SK-N-SH (cell line): Measurements from ENCODE around the gene PCNX3.

Source experiments
- CTCF ChIP-seq: fragments of 200-600 bp; sonication (generic); IDR thresholded peaks from 2 replicates; pipeline ENCODE4 v1.6.1; 2017; ENCODE audit warnings: antibody characterized with exemption, mild to moderate bottlenecking, moderate library complexity
- EP300 ChIP-seq, 2 experiments: IDR thresholded peaks; 2 replicates each; pipeline versions ENCODE4 v1.4.0 to v1.6.1; 2012; ENCODE audit warnings: borderline replicate concordance in 1 of 2, low read depth in 1 of 2, low read length in 1 of 2
- EZH2phosphoT487 ChIP-seq: fragments of 200-600 bp; sonication (generic); IDR thresholded peaks from 2 replicates; pipeline ENCODE4 v1.6.1; 2017; ENCODE audit warnings: low read depth, mixed run types, mild to moderate bottlenecking, antibody characterized with exemption, moderate library complexity, borderline replicate concordance
- GATA2 ChIP-seq: sonication (generic); formaldehyde crosslinking; IDR thresholded peaks from 2 replicates; pipeline ENCODE4 v1.5.0; 2020; ENCODE audit warnings: mild to moderate bottlenecking, missing genetic modification reagents
- MAX ChIP-seq: IDR thresholded peaks from 2 replicates; pipeline ENCODE4 v1.4.0; 2012; ENCODE audit warnings: low read depth
- MXI1 ChIP-seq: IDR thresholded peaks from 2 replicates; pipeline ENCODE4 v1.6.1; 2012; ENCODE audit warnings: mild to moderate bottlenecking, low read depth, low read length, improper control_type of control experiment
- PBX3 ChIP-seq: IDR thresholded peaks from 2 replicates; pipeline ENCODE4; 2012
- POLR2AphosphoS5 ChIP-seq: IDR thresholded peaks from 2 replicates; pipeline ENCODE4 v1.6.1; 2012; ENCODE audit warnings: low read depth, low read length
- RAD21 ChIP-seq: IDR thresholded peaks from 2 replicates; pipeline ENCODE4 v1.6.1; 2012; ENCODE audit warnings: mild to moderate bottlenecking, low read length
- RXRA ChIP-seq: IDR thresholded peaks from 2 replicates; pipeline ENCODE4 v1.4.0; 2012; ENCODE audit warnings: low read depth, mild to moderate bottlenecking, borderline replicate concordance
- TAF1 ChIP-seq: IDR thresholded peaks from 2 replicates; pipeline ENCODE4 v1.6.1; 2012; ENCODE audit warnings: low read depth, mild to moderate bottlenecking, low read length, moderate library complexity, borderline replicate concordance
- TEAD4 ChIP-seq: IDR thresholded peaks from 2 replicates; pipeline ENCODE4 v1.4.0; 2012; ENCODE audit warnings: mild to moderate bottlenecking, borderline replicate concordance; ENCODE audit not compliant: insufficient read depth
- YY1 ChIP-seq: IDR thresholded peaks from 2 replicates; pipeline ENCODE4 v1.4.0; 2012; ENCODE audit warnings: low read depth, mild to moderate bottlenecking

GRCh38 chr11:65609665-65610064 lies 5.9 kb upstream of the PCNX3 start:
- TF ChIP-seq CTCF (no peak), RAD21 (no peak), YY1 (no peak), MAX (no peak), GATA2 (CRISPR knock-in tag) (no peak), POLR2AphosphoS5 (no peak), MXI1 (no peak), RXRA (no peak), PBX3 (no peak), TEAD4 (no peak), TAF1 (no peak), EP300 (IDR thresholded peaks at IDR 0.05; ENCODE audit: borderline replicate concordance in 1 of 2, low read depth in 1 of 2, low read length in 1 of 2) (no peak), EZH2phosphoT487 (no peak)
